Subcutaneous abdominal adipose tissue (tissue), 5 donors: Measurements from ENCODE around the gene IFNLR1.

Experiments used
- H3K27ac ChIP-seq: one replicate; pipeline ENCODE4 v1.7.0; 2013; ENCODE audit warnings: low read depth, mild to moderate bottlenecking, inconsistent platforms, low read length, moderate library complexity
- H3K27me3 ChIP-seq, 5 donors: one replicate each; pipeline ENCODE4 v1.7.0; 2013; ENCODE audit warnings: low read length in 5 of 5, inconsistent platforms in 1 of 5; ENCODE audit not compliant: control insufficient read depth in 5 of 5, insufficient read depth in 4 of 5
- H3K36me3 ChIP-seq, 5 donors: one replicate each; pipeline ENCODE4 v1.7.0; 2013; ENCODE audit warnings: low read length in 5 of 5; ENCODE audit not compliant: control insufficient read depth in 5 of 5, insufficient read depth in 5 of 5
- H3K4me1 ChIP-seq, 5 donors: one replicate each; pipeline ENCODE4 v1.7.0; 2013; ENCODE audit warnings: low read length in 5 of 5, mild to moderate bottlenecking in 3 of 5, moderate library complexity in 1 of 5; ENCODE audit not compliant: control insufficient read depth in 5 of 5, insufficient read depth in 5 of 5
- H3K4me3 ChIP-seq, 5 donors: one replicate each; pipeline ENCODE4 v1.7.0; 2013; ENCODE audit warnings: low read length in 5 of 5, low read depth in 1 of 5
- H3K9ac ChIP-seq, 5 donors: one replicate each; pipeline ENCODE4 v1.7.0; 2013; ENCODE audit warnings: low read length in 5 of 5, mild to moderate bottlenecking in 4 of 5, moderate library complexity in 3 of 5
- H3K9me3 ChIP-seq, 5 donors: one replicate each; pipeline ENCODE4 v1.7.0; 2013; ENCODE audit warnings: low read length in 5 of 5; ENCODE audit not compliant: control insufficient read depth in 5 of 5
- donor health status: healthy.
- donor health status: healthy.
- donor health status: healthy.
- donor health status: healthy.
- donor health status: healthy.

The IFNLR1 gene

GRCh38 chr1:24169286-24169685 lies 17.8 kb downstream of the IFNLR1 start:
- no peaks in the 10 kb centered on the region for H3K36me3 ChIP-seq
- no peak overlapping the region for H3K4me3 ChIP-seq
- no peak overlapping the region for H3K9ac ChIP-seq
- H3K9me3 ChIP-seq, result no peaks in the 10 kb centered on the region
- peaks cover 4 to 9% (median 8%) of the 10 kb centered on the region in 5 donors for H3K27me3 ChIP-seq
- H3K4me1 ChIP-seq, result no peaks in the 10 kb centered on the region
- H3K27ac ChIP-seq, result no peak overlapping the region

- no peak overlapping the region for H3K4me3 ChIP-seq
- H3K36me3 ChIP-seq, result no peaks in the 10 kb centered on the region
- no peaks in the 10 kb centered on the region for H3K9me3 ChIP-seq
- peaks cover 4 to 9% (median 8%) of the 10 kb centered on the region in 5 donors for H3K27me3 ChIP-seq
- no peak overlapping the region for H3K9ac ChIP-seq
- H3K4me1 ChIP-seq, result no peaks in the 10 kb centered on the region
- H3K27ac ChIP-seq, result no peak overlapping the region
Measured at GRCh38 chr1:24168245-24168644, 18.8 kb downstream of the IFNLR1 start.

GRCh38 chr1:24167008-24167407 lies 20.1 kb downstream of the IFNLR1 start:
- H3K27me3 ChIP-seq, result peaks cover 4 to 9% (median 8%) of the 10 kb centered on the region in 5 donors
- H3K9me3 ChIP-seq, result no peaks in the 10 kb centered on the region
- no peaks in the 10 kb centered on the region for H3K4me1 ChIP-seq
- no peaks in the 10 kb centered on the region for H3K36me3 ChIP-seq
- H3K4me3 ChIP-seq, result no peak overlapping the region
- H3K9ac ChIP-seq, result no peak overlapping the region
- no peak overlapping the region for H3K27ac ChIP-seq

GRCh38 chr1:24165500-24165899 lies 21.6 kb downstream of the IFNLR1 start:
- H3K4me3 ChIP-seq, result no peak overlapping the region
- H3K27me3 ChIP-seq, result peaks cover 4 to 9% (median 6%) of the 10 kb centered on the region in 5 donors
- no peak overlapping the region for H3K27ac ChIP-seq
- no peaks in the 10 kb centered on the region for H3K36me3 ChIP-seq
- H3K9me3 ChIP-seq, result no peaks in the 10 kb centered on the region
- H3K9ac ChIP-seq, result no peak overlapping the region
- H3K4me1 ChIP-seq, result no peaks in the 10 kb centered on the region

- no peaks in the 10 kb centered on the region for H3K4me1 ChIP-seq
- H3K27ac ChIP-seq, result no peak overlapping the region
- H3K9me3 ChIP-seq, result no peaks in the 10 kb centered on the region
- H3K27me3 ChIP-seq, result peaks cover under 1 to 5% (median 2%) of the 10 kb centered on the region in 5 donors
- H3K9ac ChIP-seq, result no peak overlapping the region
- no peak overlapping the region for H3K4me3 ChIP-seq
- no peaks in the 10 kb centered on the region for H3K36me3 ChIP-seq
Measured at GRCh38 chr1:24164004-24164403, 23.1 kb downstream of the IFNLR1 start.

GRCh38 chr1:24162201-24162600 lies 24.9 kb downstream of the IFNLR1 start:
- Histone ChIP-seq H3K4me3 (no peak overlapping the region), H3K27me3 (peaks cover 0 to 9% (median 2%) of the 10 kb centered on the region in 5 donors), H3K9me3 (no peaks in the 10 kb centered on the region), H3K36me3 (no peaks in the 10 kb centered on the region), H3K9ac (no peak overlapping the region), H3K27ac (no peak overlapping the region), H3K4me1 (no peaks in the 10 kb centered on the region)

GRCh38 chr1:24161270-24161669 lies 25.8 kb downstream of the IFNLR1 start:
- Histone ChIP-seq H3K36me3 (no peaks in the 10 kb centered on the region), H3K27me3 (peaks cover 2 to 9% (median 7%) of the 10 kb centered on the region in 5 donors), H3K9me3 (no peaks in the 10 kb centered on the region), H3K4me1 (no peaks in the 10 kb centered on the region), H3K4me3 (no peak overlapping the region), H3K27ac (no peak overlapping the region), H3K9ac (no peak overlapping the region)

- Histone ChIP-seq H3K4me3 (no peak overlapping the region), H3K9me3 (no peaks in the 10 kb centered on the region), H3K36me3 (no peaks in the 10 kb centered on the region), H3K4me1 (no peaks in the 10 kb centered on the region), H3K27me3 (peaks cover 3 to 11% (median 7%) of the 10 kb centered on the region in 5 donors), H3K27ac (no peak overlapping the region), H3K9ac (no peak overlapping the region)
Measured at GRCh38 chr1:24159366-24159765, 27.7 kb downstream of the IFNLR1 start.

- Histone ChIP-seq H3K9me3 (no peaks in the 10 kb centered on the region), H3K4me3 (no peak overlapping the region), H3K27me3 (peaks cover 4 to 12% (median 7%) of the 10 kb centered on the region in 5 donors), H3K27ac (no peak overlapping the region), H3K4me1 (no peaks in the 10 kb centered on the region), H3K36me3 (no peaks in the 10 kb centered on the region), H3K9ac (no peak overlapping the region)
Measured at GRCh38 chr1:24157918-24158481, 29.1 kb downstream of the IFNLR1 start.

GRCh38 chr1:24156542-24157260 lies 30.4 kb downstream of the IFNLR1 start:
- peaks cover 7 to 22% (median 12%) of the 10 kb centered on the region in 5 donors for H3K27me3 ChIP-seq
- H3K9me3 ChIP-seq, result no peaks in the 10 kb centered on the region
- no peak overlapping the region for H3K9ac ChIP-seq
- no peaks in the 10 kb centered on the region for H3K36me3 ChIP-seq
- no peak overlapping the region for H3K27ac ChIP-seq
- H3K4me1 ChIP-seq, result no peaks in the 10 kb centered on the region
- H3K4me3 ChIP-seq, result no peak overlapping the region
